GM21390 (cell line): ENCODE data around the gene PCSK2.

Source experiments
- ATAC-seq: cut with Tn5 transposase; IDR thresholded peaks from one replicate; pipeline ENCODE4 v1.9.1; 2021; ENCODE audit not compliant: unreplicated experiment

PCSK2 gene

GRCh38 chr20:17470973-17471372, 244.1 kb downstream of the PCSK2 start:
- no peak for ATAC-seq

DNA sequence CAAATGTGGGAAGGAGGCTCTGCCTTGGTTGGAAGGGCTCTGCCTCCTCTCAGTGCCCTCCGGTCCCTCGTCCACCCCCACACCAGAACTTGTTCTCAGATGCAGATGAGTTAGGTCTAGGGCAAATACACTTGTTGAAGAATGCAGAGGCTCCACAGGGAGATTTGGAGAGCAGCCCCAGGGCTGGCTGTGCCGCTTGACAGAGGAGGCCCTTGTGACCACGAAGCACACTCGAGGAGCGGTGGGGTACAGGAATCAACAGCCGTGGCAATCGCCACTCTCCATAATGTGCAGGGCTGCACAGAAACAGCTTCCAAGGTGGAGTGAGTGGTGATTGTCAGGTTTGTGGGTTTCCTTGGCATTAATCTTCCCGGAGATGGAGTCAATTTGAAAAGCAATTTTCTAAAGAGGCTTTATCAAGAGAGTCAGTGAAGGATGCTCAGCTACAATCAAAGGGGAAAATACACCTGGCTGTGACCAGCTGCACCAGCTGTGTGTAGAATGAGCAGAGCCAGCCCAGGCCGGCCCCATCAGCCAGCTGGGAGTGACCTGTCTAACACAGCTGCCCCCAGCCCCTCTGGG, 244.9 kb downstream of the PCSK2 start:
- no peak for ATAC-seq

GRCh38 chr20:17473659-17474058, 246.8 kb downstream of the PCSK2 start:
- no peak for ATAC-seq

DNA sequence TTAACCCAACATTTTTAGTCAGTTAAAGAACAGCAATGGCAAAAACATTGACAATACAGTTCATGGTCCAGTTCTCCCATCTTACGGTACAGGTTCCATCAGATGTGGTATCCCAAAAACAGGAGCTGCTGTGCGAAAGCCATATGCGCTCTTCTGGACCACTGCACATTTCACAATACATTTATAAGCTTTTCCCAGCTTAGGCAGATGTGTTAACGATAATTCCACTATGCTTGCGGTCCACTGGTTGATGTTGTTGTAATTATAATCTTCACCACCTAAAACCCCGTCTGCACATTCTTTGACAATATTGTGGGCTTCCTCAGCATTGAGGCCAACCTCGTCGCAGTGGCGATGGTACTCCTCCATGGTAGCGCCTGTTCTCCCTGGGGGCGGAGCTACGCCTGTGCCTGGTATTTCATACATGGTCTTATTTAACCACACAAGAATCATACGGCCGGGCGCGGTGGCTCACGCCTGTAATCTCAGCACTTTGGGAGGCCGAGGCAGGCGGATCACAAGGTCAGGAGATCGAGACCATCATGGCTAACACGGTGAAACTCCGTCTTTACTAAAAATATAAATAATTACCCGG, 252.3 kb downstream of the PCSK2 start:
- no peak for ATAC-seq

- ATAC-seq, result no peak
These were observed 253.9 kb downstream of the PCSK2 start for GRCh38 chr20:17480696-17481095.

GRCh38 chr20:17481661-17482060, 254.8 kb downstream of the PCSK2 start:
- ATAC-seq, result no peak

GRCh38 chr20:17482536-17482935, 255.7 kb downstream of the PCSK2 start:
- ATAC-seq, result no peak

- no peak for ATAC-seq
These were observed 258.2 kb downstream of the PCSK2 start for GRCh38 chr20:17485017-17485416.

- ATAC-seq, result no peak
These were observed 262.2 kb downstream of the PCSK2 start for GRCh38 chr20:17488916-17489600.

GRCh38 chr20:17490501-17490900, 263.7 kb downstream of the PCSK2 start:
- no peak for ATAC-seq

DNA sequence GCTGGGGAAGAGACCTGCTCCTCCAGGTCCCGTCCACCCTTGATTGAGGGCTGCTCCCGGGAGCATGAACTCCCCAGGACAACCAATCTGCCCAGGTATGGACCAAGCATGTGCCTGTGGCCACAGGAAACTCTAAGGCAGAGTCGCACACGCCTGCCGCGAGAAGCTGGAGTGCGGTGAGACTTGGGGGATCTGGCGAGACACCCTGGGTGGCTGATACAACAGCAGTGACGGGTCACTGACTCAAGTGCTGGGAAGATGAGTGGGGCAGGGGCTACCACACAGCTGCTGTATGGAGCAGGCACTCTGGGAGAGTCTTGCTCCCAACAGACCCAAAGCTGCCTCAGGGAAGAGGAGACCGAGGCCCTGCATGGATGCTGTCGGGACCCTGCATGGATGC, 264.2 kb downstream of the PCSK2 start:
- ATAC-seq, result no peak

DNA sequence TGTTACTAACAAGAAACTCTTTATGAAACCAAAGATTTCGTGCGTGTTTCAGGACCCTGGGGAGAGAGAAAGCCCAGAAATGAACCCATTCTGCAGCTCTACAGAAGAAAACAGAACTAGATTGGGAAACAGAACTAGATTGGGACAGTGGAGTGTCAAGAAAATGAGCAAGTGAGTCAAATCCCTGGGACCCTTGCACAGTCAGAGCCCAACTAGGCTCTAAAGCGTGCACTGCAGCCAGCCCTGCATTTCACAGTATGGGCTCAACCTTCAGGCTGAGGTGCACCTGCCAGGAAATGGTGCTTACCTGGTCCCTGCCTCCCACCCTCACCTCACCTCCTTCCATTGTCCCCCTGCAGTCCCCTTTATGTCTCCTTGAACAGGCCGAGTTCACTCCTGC, 264.6 kb downstream of the PCSK2 start:
- ATAC-seq, result no peak

DNA sequence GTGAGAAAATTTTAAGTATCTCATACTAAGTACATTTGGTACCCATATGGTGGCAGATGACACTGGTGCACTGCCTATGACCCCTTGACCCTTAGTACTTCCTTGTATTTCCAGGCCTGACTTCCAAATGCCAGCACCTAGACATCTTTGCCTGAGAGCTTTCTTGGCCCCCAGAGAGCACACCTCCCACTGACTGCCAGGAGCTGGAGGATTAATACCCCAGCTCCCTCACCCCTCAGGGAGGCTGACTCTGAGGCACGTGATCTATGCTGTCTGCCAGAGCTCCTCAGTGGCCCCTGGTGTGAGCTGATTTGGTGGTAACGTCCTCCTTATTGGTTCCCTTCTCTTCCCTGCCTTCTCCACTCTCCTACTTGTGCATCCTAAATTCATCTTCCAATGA, 266.3 kb downstream of the PCSK2 start:
- ATAC-seq, result no peak

- ATAC-seq, result no peak
These were observed 267.4 kb downstream of the PCSK2 start for GRCh38 chr20:17494201-17494600.

GRCh38 chr20:17495826-17496225, 269.0 kb downstream of the PCSK2 start:
- ATAC-seq, result no peak

DNA sequence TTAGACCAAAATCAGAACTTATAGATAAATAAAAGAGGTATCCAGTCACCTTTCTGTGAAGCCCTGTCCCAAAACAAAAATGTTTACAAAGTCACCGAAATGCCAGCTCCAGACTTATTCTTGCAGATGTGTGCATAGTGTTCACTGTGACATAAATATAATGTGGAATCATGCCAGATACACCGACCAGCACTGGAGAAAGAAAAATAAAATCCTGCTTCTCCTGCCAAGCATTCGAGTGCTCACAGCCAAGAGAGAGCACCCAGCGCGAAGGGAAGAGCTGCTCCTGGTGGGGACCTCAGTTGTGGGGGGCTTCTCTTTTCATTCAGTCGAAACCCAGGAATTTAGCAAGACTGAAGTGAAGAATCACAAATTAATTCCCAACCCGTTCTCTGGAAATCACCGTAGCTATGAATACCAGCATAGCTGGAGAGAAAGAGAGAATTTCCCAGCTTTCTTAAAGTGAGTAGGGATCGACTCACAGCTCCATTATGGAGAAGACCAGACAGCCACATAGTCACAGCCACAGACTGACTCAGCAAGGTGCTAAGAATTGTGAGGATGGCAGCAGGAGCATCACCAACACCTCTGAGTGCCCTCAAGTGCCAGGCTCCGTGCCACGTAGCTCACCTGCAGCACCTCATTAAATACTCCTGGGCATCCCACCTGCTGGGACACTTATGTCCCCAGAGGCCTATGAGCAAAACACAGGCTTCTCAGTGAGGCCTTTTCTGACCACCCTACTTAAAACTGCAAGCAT, 271.2 kb downstream of the PCSK2 start:
- ATAC-seq, result no peak

DNA sequence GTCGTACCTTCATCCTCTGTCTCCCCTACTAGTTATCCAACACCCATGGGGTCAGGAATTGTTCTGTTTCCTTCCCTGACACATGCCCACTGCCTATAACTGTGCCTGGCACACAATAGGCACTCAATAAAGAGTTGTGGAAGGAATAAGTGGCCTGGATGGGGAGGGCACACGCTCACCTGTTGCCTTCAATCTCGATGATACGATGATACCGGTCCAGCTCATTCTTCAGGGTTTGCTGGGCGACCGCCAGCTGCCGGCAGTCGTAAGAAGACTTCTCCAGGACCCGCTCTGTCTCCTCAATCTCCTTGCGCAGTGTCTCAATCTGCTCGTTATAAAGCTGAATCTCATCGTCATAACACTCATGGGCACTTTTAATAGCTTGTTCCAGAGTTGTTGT, 271.8 kb downstream of the PCSK2 start:
- ATAC-seq, result no peak

DNA sequence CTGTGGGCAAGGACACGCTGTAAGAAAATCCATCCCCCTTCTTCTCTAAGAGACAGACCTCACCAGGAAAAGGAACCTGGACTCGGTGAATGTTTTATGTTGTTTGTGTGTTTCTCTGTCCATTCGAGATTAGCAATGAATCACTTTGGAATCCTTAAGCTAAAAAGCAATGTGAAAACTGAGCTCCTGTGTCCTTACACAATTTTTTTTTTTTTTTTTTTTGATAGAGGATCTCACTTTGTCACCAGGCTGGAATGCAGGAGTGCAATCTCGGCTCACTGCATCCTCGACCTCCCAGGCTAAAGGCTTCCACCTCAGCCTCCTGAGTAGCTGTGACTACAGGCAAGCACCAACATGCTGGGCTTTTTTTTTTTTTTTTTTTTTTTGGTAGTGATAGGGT, 272.2 kb downstream of the PCSK2 start:
- ATAC-seq, result no peak

DNA sequence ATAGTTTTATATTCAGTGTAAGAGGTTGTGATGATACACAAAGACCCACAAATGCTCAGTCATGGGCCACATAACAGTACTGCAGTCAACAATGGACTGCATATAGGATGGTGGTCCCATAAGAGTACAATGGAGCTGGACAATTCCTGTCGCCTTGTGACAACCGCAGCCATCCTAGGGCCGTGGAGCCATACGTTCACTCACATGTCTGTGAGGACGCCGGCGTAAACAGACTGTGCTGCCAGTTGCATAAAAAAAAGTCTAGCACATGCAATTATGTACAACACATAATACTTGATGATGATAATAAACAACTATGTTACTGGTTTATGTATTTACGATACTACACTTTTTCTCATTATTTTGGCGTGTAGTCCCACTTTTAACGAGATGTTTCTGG, 273.4 kb downstream of the PCSK2 start:
- ATAC-seq, result no peak

- ATAC-seq, result no peak
These were observed 274.0 kb downstream of the PCSK2 start for GRCh38 chr20:17500826-17501225.

DNA sequence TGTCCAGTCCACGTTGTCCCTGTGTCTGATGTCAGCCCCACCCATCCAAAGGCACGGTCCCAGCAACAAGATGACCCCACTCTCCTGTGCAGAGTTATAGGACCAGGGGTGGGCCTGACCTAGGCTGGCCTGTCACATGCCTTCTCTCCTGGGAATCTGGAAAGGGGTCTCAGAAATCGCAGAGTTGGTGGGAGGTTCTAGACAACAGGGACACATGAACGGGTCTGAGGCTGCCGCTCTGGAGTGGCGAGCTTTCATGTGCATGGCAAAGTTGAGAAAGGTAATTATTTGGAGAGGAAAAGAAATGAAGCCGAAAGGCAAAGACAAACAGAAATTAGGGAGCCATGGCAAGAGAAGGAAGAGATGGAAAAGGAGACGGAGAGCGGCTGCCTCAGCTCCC, 274.9 kb downstream of the PCSK2 start:
- ATAC-seq, result no peak

- no peak for ATAC-seq
These were observed 275.3 kb downstream of the PCSK2 start for GRCh38 chr20:17502105-17502504.
